ENCODE results near the gene GREB1. TPM values are rescaled to one million over a fixed set of nuclear protein-coding genes. Genes with fewer than 3 reads are reported as not detected.

The GREB1 gene
- total and polyA plus RNA-seq, 2 of the 13 experiments (the other 11 are each of a cell fraction or from before 2014, with no cell fraction given), result 31.3 to 61.2 TPM

DNA sequence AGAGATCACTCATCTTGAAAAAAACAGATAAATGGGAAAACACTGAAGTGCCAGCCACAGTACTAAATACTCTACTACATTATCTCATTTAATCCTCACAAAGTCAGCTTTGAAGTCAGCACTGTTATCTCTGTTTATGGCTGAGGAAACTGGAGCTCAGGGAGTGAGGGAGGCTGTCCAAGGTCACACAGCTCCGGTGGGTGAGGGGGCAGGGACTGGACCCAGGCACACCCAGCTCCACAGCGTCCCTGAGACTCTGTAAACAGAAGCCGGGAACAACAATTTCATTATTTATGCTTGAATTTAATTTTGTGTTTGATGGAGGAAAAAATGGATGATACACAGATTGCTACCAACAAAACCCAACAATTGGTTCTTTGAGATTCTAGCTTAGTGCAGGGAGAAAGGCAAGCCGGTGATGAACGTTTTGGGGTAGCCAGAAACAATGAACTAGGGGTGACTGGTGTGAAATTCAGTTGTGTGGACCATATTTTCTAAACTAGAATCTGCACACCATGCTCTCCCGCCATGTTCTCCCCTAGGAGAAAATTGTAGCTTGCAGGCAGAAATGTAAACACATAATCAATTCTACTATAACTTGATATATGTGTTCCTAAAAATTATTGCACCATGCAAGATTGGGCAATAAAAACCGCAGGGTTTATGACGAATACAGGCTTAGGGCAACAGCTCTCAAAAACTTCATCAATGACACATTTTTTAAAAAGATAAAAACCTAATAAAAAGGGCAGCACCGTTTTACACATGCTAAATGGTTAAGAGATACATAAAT is at the start of gene GREB1 (continued):
- TF ChIP-seq TP53 (CRISPR knock-in tag; conservative IDR thresholded peaks at IDR 0.05) (peak; percentile 59; the same call in 1 of the 2 replicates), NCOR1 (IDR thresholded peaks at IDR 0.05; ENCODE audit: borderline replicate concordance, low read length) (0 out of 2 replicates have a peak, but pooled peaks have one; percentile 31), REXO4 (CRISPR knock-in tag; IDR thresholded peaks at IDR 0.05; ENCODE audit: borderline replicate concordance) (no peak), YEATS2 (CRISPR knock-in tag; IDR thresholded peaks at IDR 0.05; ENCODE audit: borderline replicate concordance) (no peak), ZNF3 (CRISPR knock-in tag; IDR thresholded peaks at IDR 0.05) (peak; percentile 88), U2AF2 (IDR thresholded peaks at IDR 0.05; ENCODE audit: low read depth, low read length) (no peak), ZNF703 (CRISPR knock-in tag; IDR thresholded peaks at IDR 0.05; ENCODE audit: borderline replicate concordance) (no peak), ZNF101 (CRISPR knock-in tag; IDR thresholded peaks at IDR 0.05; ENCODE audit: borderline replicate concordance, low read depth) (no peak), PRMT3 (CRISPR knock-in tag; IDR thresholded peaks at IDR 0.05; ENCODE audit: borderline replicate concordance, low read depth) (no peak), ZNF879 (CRISPR knock-in tag; IDR thresholded peaks at IDR 0.05) (no peak), ZNF609 (CRISPR knock-in tag; IDR thresholded peaks at IDR 0.05; ENCODE audit: borderline replicate concordance) (peak; percentile 88)
- TF ChIP-seq, protein P1, sequence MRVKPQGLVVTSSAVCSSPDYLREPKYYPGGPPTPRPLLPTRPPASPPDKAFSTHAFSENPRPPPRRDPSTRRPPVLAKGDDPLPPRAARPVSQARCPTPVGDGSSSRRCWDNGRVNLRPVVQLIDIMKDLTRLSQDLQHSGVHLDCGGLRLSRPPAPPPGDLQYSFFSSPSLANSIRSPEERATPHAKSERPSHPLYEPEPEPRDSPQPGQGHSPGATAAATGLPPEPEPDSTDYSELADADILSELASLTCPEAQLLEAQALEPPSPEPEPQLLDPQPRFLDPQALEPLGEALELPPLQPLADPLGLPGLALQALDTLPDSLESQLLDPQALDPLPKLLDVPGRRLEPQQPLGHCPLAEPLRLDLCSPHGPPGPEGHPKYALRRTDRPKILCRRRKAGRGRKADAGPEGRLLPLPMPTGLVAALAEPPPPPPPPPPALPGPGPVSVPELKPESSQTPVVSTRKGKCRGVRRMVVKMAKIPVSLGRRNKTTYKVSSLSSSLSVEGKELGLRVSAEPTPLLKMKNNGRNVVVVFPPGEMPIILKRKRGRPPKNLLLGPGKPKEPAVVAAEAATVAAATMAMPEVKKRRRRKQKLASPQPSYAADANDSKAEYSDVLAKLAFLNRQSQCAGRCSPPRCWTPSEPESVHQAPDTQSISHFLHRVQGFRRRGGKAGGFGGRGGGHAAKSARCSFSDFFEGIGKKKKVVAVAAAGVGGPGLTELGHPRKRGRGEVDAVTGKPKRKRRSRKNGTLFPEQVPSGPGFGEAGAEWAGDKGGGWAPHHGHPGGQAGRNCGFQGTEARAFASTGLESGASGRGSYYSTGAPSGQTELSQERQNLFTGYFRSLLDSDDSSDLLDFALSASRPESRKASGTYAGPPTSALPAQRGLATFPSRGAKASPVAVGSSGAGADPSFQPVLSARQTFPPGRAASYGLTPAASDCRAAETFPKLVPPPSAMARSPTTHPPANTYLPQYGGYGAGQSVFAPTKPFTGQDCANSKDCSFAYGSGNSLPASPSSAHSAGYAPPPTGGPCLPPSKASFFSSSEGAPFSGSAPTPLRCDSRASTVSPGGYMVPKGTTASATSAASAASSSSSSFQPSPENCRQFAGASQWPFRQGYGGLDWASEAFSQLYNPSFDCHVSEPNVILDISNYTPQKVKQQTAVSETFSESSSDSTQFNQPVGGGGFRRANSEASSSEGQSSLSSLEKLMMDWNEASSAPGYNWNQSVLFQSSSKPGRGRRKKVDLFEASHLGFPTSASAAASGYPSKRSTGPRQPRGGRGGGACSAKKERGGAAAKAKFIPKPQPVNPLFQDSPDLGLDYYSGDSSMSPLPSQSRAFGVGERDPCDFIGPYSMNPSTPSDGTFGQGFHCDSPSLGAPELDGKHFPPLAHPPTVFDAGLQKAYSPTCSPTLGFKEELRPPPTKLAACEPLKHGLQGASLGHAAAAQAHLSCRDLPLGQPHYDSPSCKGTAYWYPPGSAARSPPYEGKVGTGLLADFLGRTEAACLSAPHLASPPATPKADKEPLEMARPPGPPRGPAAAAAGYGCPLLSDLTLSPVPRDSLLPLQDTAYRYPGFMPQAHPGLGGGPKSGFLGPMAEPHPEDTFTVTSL (CRISPR knock-in tag; IDR thresholded peaks at IDR 0.05; ENCODE audit: borderline replicate concordance), result peak; percentile 78; the same call in 1 of the 2 replicates
- TF ChIP-seq, protein P2, sequence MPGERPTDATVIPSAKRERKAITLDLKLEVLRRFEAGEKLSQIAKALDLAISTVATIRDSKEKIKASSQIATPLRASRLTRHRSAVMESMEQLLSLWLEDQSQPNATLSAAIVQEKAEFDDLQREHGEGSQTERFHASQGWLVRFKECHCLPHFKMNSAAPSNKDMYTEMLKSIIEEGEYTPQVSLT (CRISPR knock-in tag; IDR thresholded peaks at IDR 0.05; ENCODE audit: borderline replicate concordance, low read depth), result 0 out of 2 replicates have a peak, but pooled peaks have one; percentile 18
- TF ChIP-seq, protein P3, sequence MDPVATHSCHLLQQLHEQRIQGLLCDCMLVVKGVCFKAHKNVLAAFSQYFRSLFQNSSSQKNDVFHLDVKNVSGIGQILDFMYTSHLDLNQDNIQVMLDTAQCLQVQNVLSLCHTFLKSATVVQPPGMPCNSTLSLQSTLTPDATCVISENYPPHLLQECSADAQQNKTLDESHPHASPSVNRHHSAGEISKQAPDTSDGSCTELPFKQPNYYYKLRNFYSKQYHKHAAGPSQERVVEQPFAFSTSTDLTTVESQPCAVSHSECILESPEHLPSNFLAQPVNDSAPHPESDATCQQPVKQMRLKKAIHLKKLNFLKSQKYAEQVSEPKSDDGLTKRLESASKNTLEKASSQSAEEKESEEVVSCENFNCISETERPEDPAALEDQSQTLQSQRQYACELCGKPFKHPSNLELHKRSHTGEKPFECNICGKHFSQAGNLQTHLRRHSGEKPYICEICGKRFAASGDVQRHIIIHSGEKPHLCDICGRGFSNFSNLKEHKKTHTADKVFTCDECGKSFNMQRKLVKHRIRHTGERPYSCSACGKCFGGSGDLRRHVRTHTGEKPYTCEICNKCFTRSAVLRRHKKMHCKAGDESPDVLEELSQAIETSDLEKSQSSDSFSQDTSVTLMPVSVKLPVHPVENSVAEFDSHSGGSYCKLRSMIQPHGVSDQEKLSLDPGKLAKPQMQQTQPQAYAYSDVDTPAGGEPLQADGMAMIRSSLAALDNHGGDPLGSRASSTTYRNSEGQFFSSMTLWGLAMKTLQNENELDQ (CRISPR knock-in tag; IDR thresholded peaks at IDR 0.05; ENCODE audit: borderline replicate concordance), result no peak

Measured in HepG2 (cell line).